K562 (cell line): ENCODE measurements around the gene SBK1.
A peak's percentile ranks its signal among the peaks of the same experiment; 100 is the strongest.

Experiments
- CTCF ChIP-seq, 3 experiments: IDR thresholded peaks in 2 of 3; conservative IDR thresholded peaks in 1 of 3; 2 replicates each; pipeline ENCODE4 v1.5.1; 2011 to 2012; ENCODE audit warnings: low read length in 3 of 3, mild to moderate bottlenecking in 3 of 3, control low read depth in 2 of 3, improper control_type of control experiment in 1 of 3, inconsistent platforms in 1 of 3, low read depth in 1 of 3, mixed read lengths in 1 of 3, moderate library complexity in 1 of 3; ENCODE audit not compliant: insufficient read depth in 2 of 3
- IRF2 ChIP-seq: sonication (generic); formaldehyde crosslinking; IDR thresholded peaks from 2 replicates; pipeline ENCODE4 v1.8.1; 2022; ENCODE audit warnings: mild to moderate bottlenecking, missing genetic modification reagents
- MEIS2 ChIP-seq: fragments of 450-650 bp; IDR thresholded peaks from 2 replicates; pipeline ENCODE4 v1.6.1; 2014; ENCODE audit warnings: mild to moderate bottlenecking; ENCODE audit not compliant: partially characterized antibody
- ZNF561 ChIP-seq: fragments of 450-650 bp; formaldehyde crosslinking; conservative IDR thresholded peaks from 2 replicates; pipeline ENCODE4 v1.4.0; 2020; ENCODE audit warnings: mild to moderate bottlenecking, moderate library complexity
- ZNF780A ChIP-seq: fragments of 250-450 bp; sonication (Bioruptor Pico); IDR thresholded peaks from 2 replicates; pipeline ENCODE4 v1.5.0; 2021; ENCODE audit warnings: mild to moderate bottlenecking
- TF ChIP-seq, protein P1 (sequence below): fragments of 200-400 bp; formaldehyde crosslinking; IDR thresholded peaks from 2 replicates; pipeline ENCODE4 v1.6.1; 2017; ENCODE audit warnings: mild to moderate bottlenecking, low read depth, low read length, moderate library complexity
- TF ChIP-seq, protein P2 (sequence below): sonication (generic); formaldehyde crosslinking; IDR thresholded peaks from 2 replicates; pipeline ENCODE4 v1.8.1; 2022; ENCODE audit warnings: missing genetic modification reagents

- TF ChIP-seq, protein P1, sequence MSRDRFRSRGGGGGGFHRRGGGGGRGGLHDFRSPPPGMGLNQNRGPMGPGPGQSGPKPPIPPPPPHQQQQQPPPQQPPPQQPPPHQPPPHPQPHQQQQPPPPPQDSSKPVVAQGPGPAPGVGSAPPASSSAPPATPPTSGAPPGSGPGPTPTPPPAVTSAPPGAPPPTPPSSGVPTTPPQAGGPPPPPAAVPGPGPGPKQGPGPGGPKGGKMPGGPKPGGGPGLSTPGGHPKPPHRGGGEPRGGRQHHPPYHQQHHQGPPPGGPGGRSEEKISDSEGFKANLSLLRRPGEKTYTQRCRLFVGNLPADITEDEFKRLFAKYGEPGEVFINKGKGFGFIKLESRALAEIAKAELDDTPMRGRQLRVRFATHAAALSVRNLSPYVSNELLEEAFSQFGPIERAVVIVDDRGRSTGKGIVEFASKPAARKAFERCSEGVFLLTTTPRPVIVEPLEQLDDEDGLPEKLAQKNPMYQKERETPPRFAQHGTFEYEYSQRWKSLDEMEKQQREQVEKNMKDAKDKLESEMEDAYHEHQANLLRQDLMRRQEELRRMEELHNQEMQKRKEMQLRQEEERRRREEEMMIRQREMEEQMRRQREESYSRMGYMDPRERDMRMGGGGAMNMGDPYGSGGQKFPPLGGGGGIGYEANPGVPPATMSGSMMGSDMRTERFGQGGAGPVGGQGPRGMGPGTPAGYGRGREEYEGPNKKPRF, result no peak
- TF ChIP-seq CTCF (IDR thresholded peaks at IDR 0.05 in 2 of 3, conservative IDR thresholded peaks at IDR 0.05 in 1 of 3; ENCODE audit: insufficient read depth in 2 of 3, low read depth in 1 of 3, low read length in 3 of 3) (peak; percentile 84 to 93 (median 85)), ZNF780A (CRISPR knock-in tag) (no peak), MEIS2 (no peak), ZNF561 (no peak), IRF2 (no peak)
- TF ChIP-seq, protein P2, sequence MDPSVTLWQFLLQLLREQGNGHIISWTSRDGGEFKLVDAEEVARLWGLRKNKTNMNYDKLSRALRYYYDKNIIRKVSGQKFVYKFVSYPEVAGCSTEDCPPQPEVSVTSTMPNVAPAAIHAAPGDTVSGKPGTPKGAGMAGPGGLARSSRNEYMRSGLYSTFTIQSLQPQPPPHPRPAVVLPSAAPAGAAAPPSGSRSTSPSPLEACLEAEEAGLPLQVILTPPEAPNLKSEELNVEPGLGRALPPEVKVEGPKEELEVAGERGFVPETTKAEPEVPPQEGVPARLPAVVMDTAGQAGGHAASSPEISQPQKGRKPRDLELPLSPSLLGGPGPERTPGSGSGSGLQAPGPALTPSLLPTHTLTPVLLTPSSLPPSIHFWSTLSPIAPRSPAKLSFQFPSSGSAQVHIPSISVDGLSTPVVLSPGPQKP, result no peak
Observed at GRCh38 chr16:28326881-28327610, 34.7 kb downstream of the SBK1 start.
